A549 (cell line): ENCODE data around the gene ESRRB. TPM values are rescaled to one million over a fixed set of nuclear protein-coding genes. Genes with fewer than 3 reads are reported as not detected.

Source experiments
- ATAC-seq, 2 experiments: fragments of 200-7000 bp in 1 of 2; fragments of >200 bp in 1 of 2; cut with Nextera tagmentation in 1 of 2; cut with Tn5 transposase in 1 of 2; 3 replicates each; pipeline versions ENCODE4 v1.8.0 to v1.9.1; 2018 to 2020; ENCODE audit warnings: mild to moderate bottlenecking in 1 of 2, moderate library complexity in 1 of 2
- CTCF ChIA-PET: fragments of 300-600 bp; sonication (Branson Sonifier 250); formaldehyde crosslinking; extraction: SDS; loops from one replicate; lab custom pipeline; 2021; ENCODE audit warnings: antibody characterized with exemption, inconsistent platforms; lab: Yijun Ruan, JAX
- POLR2A ChIA-PET: fragments of 350-600 bp; formaldehyde crosslinking; extraction: SDS; loops from one replicate; lab custom pipeline; 2021; ENCODE audit warnings: antibody characterized with exemption, inconsistent platforms; lab: Yijun Ruan, JAX
- DNase-seq, 2 experiments: peaks; one replicate each; pipeline versions ENCODE4 v3.0.0 to v3.0.0-alpha.2; 2011 to 2016; ENCODE audit warnings: low read depth in 1 of 2, low spot score in 1 of 2
- FAIRE-seq: peaks from 2 replicates; lab custom pipeline; 2011; peaks lifted over from hg19 to GRCh38; lab: Jason Lieb, UNC
- H3K27ac ChIP-seq, 2 experiments: fragments of >200 bp; sonication (Bioruptor Twin); formaldehyde crosslinking; 3 replicates each; pipeline ENCODE4 v1.5.1; 2016 to 2017
- H3K4me1 ChIP-seq: fragments of >200 bp; sonication (Bioruptor Twin); formaldehyde crosslinking; 3 replicates; pipeline ENCODE4 v1.6.1; 2016
- H3K4me2 ChIP-seq: fragments of >200 bp; sonication (Bioruptor Twin); formaldehyde crosslinking; 3 replicates; pipeline ENCODE4 v1.6.1; 2016
- H3K4me3 ChIP-seq: fragments of >200 bp; sonication (Bioruptor Twin); formaldehyde crosslinking; 3 replicates; pipeline ENCODE4 v1.5.1; 2016
- H3K9me3 ChIP-seq: fragments of >200 bp; sonication (Bioruptor Twin); formaldehyde crosslinking; 3 replicates; pipeline ENCODE4 v1.6.1; 2016
- CBX2 ChIP-seq: fragments of 200-600 bp; sonication (generic); IDR thresholded peaks from 2 replicates; pipeline ENCODE4 v1.6.1; 2016; ENCODE audit warnings: low read depth, mild to moderate bottlenecking, borderline replicate concordance
- CEBPB ChIP-seq, 2 experiments: fragments of >200 bp in 1 of 2; sonication (Bioruptor Twin) in 1 of 2; formaldehyde crosslinking in 1 of 2; IDR thresholded peaks; 2 replicates each; pipeline ENCODE4 v1.6.1; 2012 to 2016
- CHD2 ChIP-seq: fragments of 150-350 bp; IDR thresholded peaks from 2 replicates; pipeline ENCODE4 v1.6.1; 2014; ENCODE audit warnings: low read length; ENCODE audit not compliant: partially characterized antibody
- CHD4 ChIP-seq: fragments of 200-600 bp; sonication (generic); IDR thresholded peaks from 2 replicates; pipeline ENCODE4 v1.6.1; 2016; ENCODE audit warnings: antibody characterized with exemption, mild to moderate bottlenecking, borderline replicate concordance
- EHF ChIP-seq: fragments of 250-450 bp; sonication (Bioruptor Pico); IDR thresholded peaks from 2 replicates; pipeline ENCODE4 v1.5.0; 2020; ENCODE audit warnings: mild to moderate bottlenecking
- EHMT2 ChIP-seq: fragments of 200-600 bp; sonication (generic); IDR thresholded peaks from 2 replicates; pipeline ENCODE4 v1.6.1; 2016; ENCODE audit warnings: antibody characterized with exemption, low read depth, mild to moderate bottlenecking, moderate library complexity
- ESRRA ChIP-seq: fragments of 150-350 bp; IDR thresholded peaks from 2 replicates; pipeline ENCODE4 v1.6.1; 2014; ENCODE audit warnings: mild to moderate bottlenecking, low read length, borderline replicate concordance
- FOXS1 ChIP-seq: fragments of 250-450 bp; sonication (Bioruptor Pico); IDR thresholded peaks from 2 replicates; pipeline ENCODE4 v1.5.0; 2020; ENCODE audit warnings: mild to moderate bottlenecking, moderate library complexity
- GATA3 ChIP-seq: IDR thresholded peaks from 2 replicates; pipeline ENCODE4 v1.6.1; 2012; ENCODE audit warnings: borderline replicate concordance
- HDAC2 ChIP-seq: fragments of 200-600 bp; sonication (generic); IDR thresholded peaks from 2 replicates; pipeline ENCODE4 v1.6.1; 2016
- HES2 ChIP-seq: fragments of >200 bp; sonication (Bioruptor Twin); formaldehyde crosslinking; IDR thresholded peaks from 2 replicates; pipeline ENCODE4 v1.6.1; 2016
- HEYL ChIP-seq: fragments of 250-450 bp; sonication (Bioruptor Pico); IDR thresholded peaks from 2 replicates; pipeline ENCODE4 v1.8.0; 2021; ENCODE audit warnings: mild to moderate bottlenecking, moderate library complexity
- HOXA7 ChIP-seq: fragments of 250-450 bp; sonication (Bioruptor Pico); IDR thresholded peaks from 2 replicates; pipeline ENCODE4 v1.5.0; 2020; ENCODE audit warnings: mild to moderate bottlenecking, moderate library complexity
- KDM1A ChIP-seq: fragments of 200-600 bp; sonication (generic); IDR thresholded peaks from 2 replicates; pipeline ENCODE4 v1.6.1; 2016; ENCODE audit warnings: low read depth, mild to moderate bottlenecking
- KDM5A ChIP-seq: fragments of 200-600 bp; sonication (generic); IDR thresholded peaks from 2 replicates; pipeline ENCODE4 v1.6.1; 2016; ENCODE audit warnings: antibody characterized with exemption, mild to moderate bottlenecking
- MAZ ChIP-seq: fragments of 150-350 bp; IDR thresholded peaks from 2 replicates; pipeline ENCODE4 v1.6.1; 2014; ENCODE audit warnings: antibody characterized with exemption, low read depth, low read length, borderline replicate concordance
- MYC ChIP-seq: IDR thresholded peaks from 2 replicates; pipeline ENCODE4 v1.6.1; 2012; ENCODE audit warnings: mild to moderate bottlenecking, inconsistent platforms, low read length, improper control_type of control experiment, borderline replicate concordance
- NFE2L2 ChIP-seq: fragments of 150-350 bp; conservative IDR thresholded peaks from 2 replicates; pipeline ENCODE4 v1.6.1; 2014; ENCODE audit warnings: low read length
- NR3C1 ChIP-seq: fragments of >200 bp; sonication (Bioruptor Twin); formaldehyde crosslinking; IDR thresholded peaks from 3 replicates; pipeline ENCODE4 v1.6.1; 2017
- PHF8 ChIP-seq: fragments of 200-600 bp; sonication (generic); IDR thresholded peaks from 2 replicates; pipeline ENCODE4 v1.6.1; 2016; ENCODE audit warnings: low read depth, mild to moderate bottlenecking, antibody characterized with exemption, moderate library complexity, borderline replicate concordance
- POLR2A ChIP-seq: IDR thresholded peaks from 2 replicates; pipeline ENCODE4 v1.6.1; 2012; ENCODE audit warnings: mild to moderate bottlenecking, low read length
- RCOR1 ChIP-seq: fragments of 150-350 bp; IDR thresholded peaks from 2 replicates; pipeline ENCODE4 v1.6.1; 2014; ENCODE audit warnings: antibody characterized with exemption, low read length, low read depth
- SMC3 ChIP-seq: fragments of >200 bp; sonication (Bioruptor Twin); formaldehyde crosslinking; IDR thresholded peaks from 3 replicates; pipeline ENCODE4 v1.6.1; 2018; ENCODE audit warnings: inconsistent platforms
- SREBF2 ChIP-seq: fragments of 450-650 bp; IDR thresholded peaks from 2 replicates; pipeline ENCODE4 v1.6.1; 2014; ENCODE audit warnings: mild to moderate bottlenecking, moderate library complexity
- TFCP2L1 ChIP-seq: fragments of 250-450 bp; sonication (Bioruptor Pico); IDR thresholded peaks from 2 replicates; pipeline ENCODE4 v1.5.0; 2021; ENCODE audit warnings: mild to moderate bottlenecking
- ZNF302 ChIP-seq: fragments of 250-450 bp; sonication (Bioruptor Pico); IDR thresholded peaks from 2 replicates; pipeline ENCODE4 v1.9.0; 2021; ENCODE audit warnings: inconsistent platforms, mild to moderate bottlenecking, moderate library complexity
- WGBS: methylation state at CpG from one replicate; pipeline ENCODE4 v1.1.6; 2017; ENCODE audit errors: missing lambda C conversion rate; 5-methylcytosine and 5-hydroxymethylcytosine counted together
- polyA plus RNA-seq, 4 experiments: library from polyadenylated mRNA; depleted of rRNA in 3 of 4; stranded (reverse); fragments of >200 nt; fragmentation: RNase III in 1 of 4; extraction: RNeasy Plus Mini Kit Qiagen cat#74134 plus additional on column Dnase treatment in 1 of 4; gene quantifications; 2 replicates in 3 of 4; 3 replicates in 1 of 4; pipeline ENCODE4 v1.2.3, GENCODE V29; 2011 to 2017
- TF ChIP-seq, protein P1 (sequence below): fragments of >200 bp; sonication (Bioruptor Twin); formaldehyde crosslinking; IDR thresholded peaks from 3 replicates; pipeline ENCODE4 v1.5.1; 2016
- TF ChIP-seq, protein P2 (sequence below): fragments of 250-450 bp; sonication (Bioruptor Pico); IDR thresholded peaks from 2 replicates; pipeline ENCODE4 v1.5.0; 2021; ENCODE audit warnings: mild to moderate bottlenecking, moderate library complexity, borderline replicate concordance
- TF ChIP-seq, protein P3 (sequence below): IDR thresholded peaks from 2 replicates; pipeline ENCODE4 v1.6.1; 2012; ENCODE audit warnings: low read depth, borderline replicate concordance

The ESRRB gene
- polyA plus RNA-seq, 2 of the 4 experiments (the other 2 are of a cell fraction): 0.15 to 0.19 TPM

GRCh38 chr14:76439237-76439775 is 63.4 kb downstream of the ESRRB start:
- CTCF ChIA-PET: interaction anchor here (0.9 kb wide), 1 partner anchor 206 kb away, joined by 3 read pairs; no protein-coding TSS in a partner anchor
- Histone ChIP-seq H3K9me3 (no peaks in the 10 kb centered on the region), H3K27ac (no peak overlapping the region), H3K4me2 (no peak overlapping the region), H3K4me3 (no peak overlapping the region)
- ATAC-seq: no peak
- TF ChIP-seq RCOR1: no peak
- TF ChIP-seq MYC: no peak
- TF ChIP-seq PHF8: no peak
- TF ChIP-seq NR3C1: no peak
- no peak for TF ChIP-seq KDM1A
- no peak for TF ChIP-seq CEBPB (IDR thresholded peaks at IDR 0.05)
- no peak for TF ChIP-seq CBX2
- no peak for TF ChIP-seq KDM5A
- no peak for TF ChIP-seq ESRRA
- TF ChIP-seq HOXA7: no peak
- TF ChIP-seq HEYL: no peak
- TF ChIP-seq, protein P1, sequence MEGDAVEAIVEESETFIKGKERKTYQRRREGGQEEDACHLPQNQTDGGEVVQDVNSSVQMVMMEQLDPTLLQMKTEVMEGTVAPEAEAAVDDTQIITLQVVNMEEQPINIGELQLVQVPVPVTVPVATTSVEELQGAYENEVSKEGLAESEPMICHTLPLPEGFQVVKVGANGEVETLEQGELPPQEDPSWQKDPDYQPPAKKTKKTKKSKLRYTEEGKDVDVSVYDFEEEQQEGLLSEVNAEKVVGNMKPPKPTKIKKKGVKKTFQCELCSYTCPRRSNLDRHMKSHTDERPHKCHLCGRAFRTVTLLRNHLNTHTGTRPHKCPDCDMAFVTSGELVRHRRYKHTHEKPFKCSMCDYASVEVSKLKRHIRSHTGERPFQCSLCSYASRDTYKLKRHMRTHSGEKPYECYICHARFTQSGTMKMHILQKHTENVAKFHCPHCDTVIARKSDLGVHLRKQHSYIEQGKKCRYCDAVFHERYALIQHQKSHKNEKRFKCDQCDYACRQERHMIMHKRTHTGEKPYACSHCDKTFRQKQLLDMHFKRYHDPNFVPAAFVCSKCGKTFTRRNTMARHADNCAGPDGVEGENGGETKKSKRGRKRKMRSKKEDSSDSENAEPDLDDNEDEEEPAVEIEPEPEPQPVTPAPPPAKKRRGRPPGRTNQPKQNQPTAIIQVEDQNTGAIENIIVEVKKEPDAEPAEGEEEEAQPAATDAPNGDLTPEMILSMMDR: no peak
- no peak for TF ChIP-seq SMC3
- TF ChIP-seq HDAC2: no peak
- TF ChIP-seq TFCP2L1 (CRISPR knock-in tag): no peak
- TF ChIP-seq, protein P2, sequence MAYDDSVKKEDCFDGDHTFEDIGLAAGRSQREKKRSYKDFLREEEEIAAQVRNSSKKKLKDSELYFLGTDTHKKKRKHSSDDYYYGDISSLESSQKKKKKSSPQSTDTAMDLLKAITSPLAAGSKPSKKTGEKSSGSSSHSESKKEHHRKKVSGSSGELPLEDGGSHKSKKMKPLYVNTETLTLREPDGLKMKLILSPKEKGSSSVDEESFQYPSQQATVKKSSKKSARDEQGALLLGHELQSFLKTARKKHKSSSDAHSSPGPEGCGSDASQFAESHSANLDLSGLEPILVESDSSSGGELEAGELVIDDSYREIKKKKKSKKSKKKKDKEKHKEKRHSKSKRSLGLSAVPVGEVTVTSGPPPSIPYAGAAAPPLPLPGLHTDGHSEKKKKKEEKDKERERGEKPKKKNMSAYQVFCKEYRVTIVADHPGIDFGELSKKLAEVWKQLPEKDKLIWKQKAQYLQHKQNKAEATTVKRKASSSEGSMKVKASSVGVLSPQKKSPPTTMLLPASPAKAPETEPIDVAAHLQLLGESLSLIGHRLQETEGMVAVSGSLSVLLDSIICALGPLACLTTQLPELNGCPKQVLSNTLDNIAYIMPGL (CRISPR knock-in tag): no peak
- no peak for TF ChIP-seq CHD4
- no peak for TF ChIP-seq NFE2L2
- TF ChIP-seq, all 56 proteins: peak for 0
- POLR2A ChIA-PET: no interaction called here
- DNase-seq: no peak
- 73% methylated on average over 23 of the region's 33 CpGs for WGBS
- no peak for FAIRE-seq
- H3K4me1 ChIP-seq: no peaks in the 10 kb centered on the region

- FAIRE-seq: no peak
- no peak for ATAC-seq
- Histone ChIP-seq H3K4me1 (no peaks in the 10 kb centered on the region), H3K4me3 (no peak overlapping the region), H3K27ac (no peak overlapping the region), H3K4me2 (no peak overlapping the region)
- 9% methylated on average over 2 of the region's 2 CpGs for WGBS
- ChIA-PET POLR2A (interaction anchor here (0.6 kb wide), 1 partner anchor 142 kb away, joined by 4 read pairs; no protein-coding TSS in a partner anchor), CTCF (interaction anchor here (1.7 kb wide), 1 partner anchor 59 kb away, joined by 4 read pairs; no protein-coding TSS in a partner anchor)
- DNase-seq: no peak
- TF ChIP-seq POLR2A (no peak), CHD2 (no peak), EHMT2 (no peak), KDM1A (no peak), PHF8 (no peak), ZNF302 (CRISPR knock-in tag) (no peak), GATA3 (no peak), HEYL (no peak), TFCP2L1 (CRISPR knock-in tag) (no peak), HDAC2 (no peak), SREBF2 (no peak), EHF (CRISPR knock-in tag) (no peak), MAZ (no peak), FOXS1 (CRISPR knock-in tag) (no peak), HES2 (no peak)
- TF ChIP-seq, protein P3, sequence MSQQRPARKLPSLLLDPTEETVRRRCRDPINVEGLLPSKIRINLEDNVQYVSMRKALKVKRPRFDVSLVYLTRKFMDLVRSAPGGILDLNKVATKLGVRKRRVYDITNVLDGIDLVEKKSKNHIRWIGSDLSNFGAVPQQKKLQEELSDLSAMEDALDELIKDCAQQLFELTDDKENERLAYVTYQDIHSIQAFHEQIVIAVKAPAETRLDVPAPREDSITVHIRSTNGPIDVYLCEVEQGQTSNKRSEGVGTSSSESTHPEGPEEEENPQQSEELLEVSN: no peak
- TF ChIP-seq, protein P2 (CRISPR knock-in tag): no peak
- TF ChIP-seq, all 56 proteins: peak for 0
- no peaks in the 10 kb centered on the region for H3K9me3 ChIP-seq
Observed at GRCh38 chr14:76446486-76446885, 70.5 kb downstream of the ESRRB start.
